Skin epidermis (tissue), 12 donors: Measurements from ENCODE around the gene MICB.

Experiments used
- H3K27ac ChIP-seq, 21 experiments: fragments of 200-600 bp; sonication (generic) in 11 of 21; one replicate each; pipeline ENCODE4 v1.5.0; 2020; ENCODE audit warnings: mild to moderate bottlenecking in 3 of 21, inconsistent platforms in 2 of 21, moderate library complexity in 2 of 21
- H3K4me3 ChIP-seq, 7 experiments: fragments of 200-600 bp; sonication (generic) in 2 of 7; one replicate each; pipeline ENCODE4 v1.5.0; 2020; ENCODE audit warnings: inconsistent platforms in 2 of 7, mild to moderate bottlenecking in 2 of 7, moderate library complexity in 1 of 7

MICB gene

DNA sequence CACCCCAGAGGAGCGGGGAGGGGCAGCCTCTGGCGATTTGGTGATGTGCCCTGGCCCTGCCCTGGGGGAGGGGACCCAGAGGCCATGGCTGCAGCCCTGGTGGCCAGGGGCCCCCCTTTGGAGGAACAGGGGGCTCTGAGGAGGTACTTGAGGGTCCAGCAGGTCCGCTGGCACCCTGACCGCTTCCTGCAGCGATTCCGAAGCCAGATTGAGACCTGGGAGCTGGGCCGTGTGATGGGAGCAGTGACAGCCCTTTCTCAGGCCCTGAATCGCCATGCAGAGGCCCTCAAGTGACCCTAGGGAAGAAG lies 60.3 kb downstream of the MICB start:
- Histone ChIP-seq H3K27ac (peak overlapping the region in 19 of 21 experiments; percentile 2 to 89 (median 71)), H3K4me3 (peak overlapping the region in 1 of 7 experiments; percentile 12)

DNA sequence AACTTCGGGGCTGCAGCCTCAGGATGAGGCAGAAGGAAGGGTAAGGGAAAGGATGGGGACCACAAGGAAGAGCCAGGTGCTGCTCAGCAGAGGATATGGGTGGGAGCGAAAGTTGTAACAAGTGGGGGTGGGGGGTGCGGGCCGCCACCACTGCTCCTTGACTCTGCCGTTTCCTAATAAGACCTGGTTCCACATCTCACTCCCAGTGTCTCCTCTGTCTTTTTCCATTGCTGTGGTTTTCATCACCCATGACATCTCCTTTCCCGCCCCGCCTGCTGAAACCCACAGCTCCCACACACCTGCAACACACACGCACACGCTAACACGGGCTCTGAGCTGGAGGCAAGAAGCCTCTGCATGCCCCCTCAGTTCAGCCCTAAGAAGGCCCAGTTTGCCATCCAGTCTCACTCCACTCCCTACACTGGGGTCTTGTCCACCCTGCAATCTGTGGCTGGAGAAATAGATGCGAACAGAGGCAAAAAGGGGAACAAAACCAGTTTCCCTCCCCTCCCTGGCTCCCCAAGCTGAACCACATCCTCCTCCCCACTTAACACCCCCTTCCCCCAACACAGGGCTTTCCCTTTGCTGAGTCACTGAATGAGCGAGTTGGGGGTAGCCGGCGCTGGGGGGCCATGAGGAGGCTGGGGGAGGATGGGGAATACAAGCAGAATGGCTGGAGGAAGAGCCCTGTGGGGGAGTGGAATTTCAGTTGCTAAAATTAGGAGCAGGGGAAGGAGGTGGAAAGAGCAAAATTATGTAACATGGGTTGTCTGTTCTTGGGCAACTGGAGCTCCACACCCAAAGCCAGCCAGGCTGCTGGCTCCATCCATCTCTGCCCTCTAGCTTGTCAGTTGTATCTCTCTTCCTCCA lies 60.9 kb downstream of the MICB start:
- Histone ChIP-seq H3K4me3 (peak overlapping the region in 1 of 7 experiments; percentile 12), H3K27ac (peak overlapping the region in 19 of 21 experiments; percentile 46 to 89 (median 71))

- Histone ChIP-seq H3K4me3 (peak overlapping the region in 1 of 7 experiments; percentile 15), H3K27ac (peak overlapping the region in 17 of 21 experiments; percentile 51 to 89 (median 75))
Measured at GRCh38 chr6:31559606-31559957, 61.6 kb downstream of the MICB start.

GRCh38 chr6:31559958-31560696 lies 62.2 kb downstream of the MICB start:
- Histone ChIP-seq H3K4me3 (peak overlapping the region in 1 of 7 experiments; percentile 15), H3K27ac (peak overlapping the region in 17 of 21 experiments; percentile 51 to 89 (median 75))

- peak overlapping the region in 17 of 21 experiments; percentile 50 to 89 (median 75) for H3K27ac ChIP-seq
- no peak overlapping the region for H3K4me3 ChIP-seq
Measured at GRCh38 chr6:31560697-31561058, 62.7 kb downstream of the MICB start.
